Panc1 (cell line): ENCODE data around the gene CREB3. TPM values are rescaled to one million over a fixed set of nuclear protein-coding genes. Genes with fewer than 3 reads are reported as not detected.

ENCODE experiments used
- ATAC-seq: fragments of 200-7000 bp; cut with Tn5 transposase; 2 replicates; pipeline ENCODE4 v1.9.1; 2020; ENCODE audit warnings: mild to moderate bottlenecking, moderate library complexity
- BruUV-seq: library from RNA; stranded (reverse); fragments of 400-500 nt; replicated peaks from 2 replicates; lab custom pipeline; 2021; lab: Mats Ljungman, UMichigan
- CTCF ChIA-PET: fragments of 300-600 bp; sonication (Branson Sonifier 250); formaldehyde crosslinking; loops from one replicate; lab custom pipeline; 2022; ENCODE audit warnings: antibody characterized with exemption; lab: Charles Lee
- POLR2A ChIA-PET: fragments of 300-600 bp; sonication (Branson Sonifier 250); formaldehyde crosslinking; loops from one replicate; lab custom pipeline; 2022; ENCODE audit warnings: antibody characterized with exemption; lab: Charles Lee
- DNase-seq: peaks from one replicate; pipeline ENCODE4 v3.0.0-alpha.2; 2010; ENCODE audit warnings: low read depth, low spot score
- H3K27ac ChIP-seq: 2 replicates; pipeline ENCODE4 v1.5.1; 2011; ENCODE audit warnings: mild to moderate bottlenecking, low read length, inconsistent platforms
- H3K27me3 ChIP-seq: fragments of 200-500 bp; sonication (Bioruptor generic); 2 replicates; pipeline ENCODE4 v1.6.0; 2014; ENCODE audit warnings: low read length, inconsistent platforms; ENCODE audit not compliant: control insufficient read depth, insufficient read depth
- H3K36me3 ChIP-seq: fragments of 200-500 bp; sonication (Bioruptor generic); 2 replicates; pipeline ENCODE4 v1.5.1; 2014; ENCODE audit warnings: inconsistent platforms, mild to moderate bottlenecking, low read length, moderate library complexity; ENCODE audit not compliant: control insufficient read depth, insufficient read depth
- H3K4me1 ChIP-seq: 2 replicates; pipeline ENCODE4 v1.5.1; 2011; ENCODE audit warnings: inconsistent platforms, mild to moderate bottlenecking, low read length, moderate library complexity; ENCODE audit not compliant: control insufficient read depth, insufficient read depth
- H3K4me3 ChIP-seq, 2 experiments: 2 replicates each; pipeline ENCODE4 v1.5.1; 2011 to 2012; ENCODE audit warnings: low read depth in 2 of 2, low read length in 2 of 2, mild to moderate bottlenecking in 2 of 2, inconsistent platforms in 1 of 2, moderate library complexity in 1 of 2
- H3K9me3 ChIP-seq: fragments of 200-500 bp; sonication (Bioruptor generic); 2 replicates; pipeline ENCODE4 v1.5.1; 2014; ENCODE audit warnings: low read depth, mild to moderate bottlenecking, inconsistent platforms, low read length, moderate library complexity; ENCODE audit not compliant: control insufficient read depth, insufficient read depth
- POLR2AphosphoS5 ChIP-seq: IDR thresholded peaks from 2 replicates; pipeline ENCODE4 v1.6.1; 2012; ENCODE audit warnings: mild to moderate bottlenecking, low read depth, low read length, moderate library complexity
- SIN3A ChIP-seq: IDR thresholded peaks from 2 replicates; pipeline ENCODE4 v1.6.1; 2012; ENCODE audit warnings: low read depth, mild to moderate bottlenecking, low read length, moderate library complexity, borderline replicate concordance; ENCODE audit not compliant: insufficient read depth
- TCF7L2 ChIP-seq: IDR thresholded peaks from 2 replicates; pipeline ENCODE4 v1.6.1; 2011; ENCODE audit warnings: mild to moderate bottlenecking, low read depth, low read length, inconsistent platforms
- in situ Hi-C: cut with HindIII; loops from 2 replicates; pipeline ENCODE4 v1.10.0; 2016; ENCODE audit warnings: low sequenced_read_pairs, low pct_unique_long_range_greater_than_20kb
- intact Hi-C: fragments of 100-400 bp; cut with micrococcal nuclease; formaldehyde crosslinking; loops from one replicate; pipeline ENCODE4 v1.10.0; 2022; ENCODE audit not compliant: unreplicated experiment
- total RNA-seq: library from RNA; stranded (reverse); gene quantifications from one replicate; pipeline ENCODE4 v1.2.1, GENCODE V29; 2021; ENCODE audit not compliant: unreplicated experiment
- TF ChIP-seq, protein P1 (sequence below): fragments of 450-650 bp; IDR thresholded peaks from 2 replicates; pipeline ENCODE4 v1.5.1; 2017; ENCODE audit warnings: mild to moderate bottlenecking
- TF ChIP-seq, protein P2 (sequence below), 2 experiments: IDR thresholded peaks; 2 replicates each; pipeline ENCODE4 v1.6.1; 2011 to 2012; ENCODE audit warnings: low read depth in 2 of 2, control low read depth in 1 of 2, low read length in 1 of 2, mild to moderate bottlenecking in 1 of 2, moderate library complexity in 1 of 2; ENCODE audit not compliant: insufficient read depth in 1 of 2

The CREB3 gene
- total RNA-seq, 1 experiment from 2014 or later = 67.0 TPM

DNA sequence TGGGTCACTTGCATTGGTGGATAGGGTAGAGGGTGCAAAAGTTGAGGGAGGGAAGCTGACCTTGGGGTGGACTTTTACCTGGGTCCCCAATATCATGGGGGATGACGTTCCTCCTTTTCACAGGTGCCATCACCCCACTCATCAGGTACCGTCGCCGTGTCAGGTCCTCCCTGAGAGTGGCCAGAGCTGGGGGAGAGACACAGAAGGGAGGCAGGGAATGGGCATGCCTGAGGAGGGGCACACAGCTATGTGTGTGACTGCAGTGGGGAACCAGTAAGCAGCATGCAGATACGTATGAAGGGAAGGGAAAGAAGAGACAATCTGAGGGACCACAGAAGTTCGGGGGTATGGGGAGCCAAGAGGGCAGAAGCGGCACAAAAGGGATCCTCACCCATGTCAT lies 6.5 kb downstream of the CREB3 start:
- CTCF ChIA-PET = interaction anchor here (0.9 kb wide), 1 partner anchor 74 kb away, joined by 3 read pairs; the partner anchor contains the start of gene ARHGEF39
- in situ Hi-C loops (no loop called here), intact Hi-C loops (no loop called here)
- TF ChIP-seq, protein P1, sequence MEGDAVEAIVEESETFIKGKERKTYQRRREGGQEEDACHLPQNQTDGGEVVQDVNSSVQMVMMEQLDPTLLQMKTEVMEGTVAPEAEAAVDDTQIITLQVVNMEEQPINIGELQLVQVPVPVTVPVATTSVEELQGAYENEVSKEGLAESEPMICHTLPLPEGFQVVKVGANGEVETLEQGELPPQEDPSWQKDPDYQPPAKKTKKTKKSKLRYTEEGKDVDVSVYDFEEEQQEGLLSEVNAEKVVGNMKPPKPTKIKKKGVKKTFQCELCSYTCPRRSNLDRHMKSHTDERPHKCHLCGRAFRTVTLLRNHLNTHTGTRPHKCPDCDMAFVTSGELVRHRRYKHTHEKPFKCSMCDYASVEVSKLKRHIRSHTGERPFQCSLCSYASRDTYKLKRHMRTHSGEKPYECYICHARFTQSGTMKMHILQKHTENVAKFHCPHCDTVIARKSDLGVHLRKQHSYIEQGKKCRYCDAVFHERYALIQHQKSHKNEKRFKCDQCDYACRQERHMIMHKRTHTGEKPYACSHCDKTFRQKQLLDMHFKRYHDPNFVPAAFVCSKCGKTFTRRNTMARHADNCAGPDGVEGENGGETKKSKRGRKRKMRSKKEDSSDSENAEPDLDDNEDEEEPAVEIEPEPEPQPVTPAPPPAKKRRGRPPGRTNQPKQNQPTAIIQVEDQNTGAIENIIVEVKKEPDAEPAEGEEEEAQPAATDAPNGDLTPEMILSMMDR = no peak
- TF ChIP-seq TCF7L2 (no peak), SIN3A (no peak)
- H3K4me3 ChIP-seq = no peak overlapping the region
- no peaks in the 10 kb centered on the region for H3K27me3 ChIP-seq
- H3K36me3 ChIP-seq = peaks cover 35% of the 10 kb centered on the region
- no peaks in the 10 kb centered on the region for H3K9me3 ChIP-seq
- ATAC-seq (no peak), DNase-seq (no peak)
- H3K4me1 ChIP-seq = peaks cover 16% of the 10 kb centered on the region
- H3K27ac ChIP-seq = no peak overlapping the region
- POLR2A ChIA-PET = no interaction called here
- BruUV-seq = no TSS peak

DNA sequence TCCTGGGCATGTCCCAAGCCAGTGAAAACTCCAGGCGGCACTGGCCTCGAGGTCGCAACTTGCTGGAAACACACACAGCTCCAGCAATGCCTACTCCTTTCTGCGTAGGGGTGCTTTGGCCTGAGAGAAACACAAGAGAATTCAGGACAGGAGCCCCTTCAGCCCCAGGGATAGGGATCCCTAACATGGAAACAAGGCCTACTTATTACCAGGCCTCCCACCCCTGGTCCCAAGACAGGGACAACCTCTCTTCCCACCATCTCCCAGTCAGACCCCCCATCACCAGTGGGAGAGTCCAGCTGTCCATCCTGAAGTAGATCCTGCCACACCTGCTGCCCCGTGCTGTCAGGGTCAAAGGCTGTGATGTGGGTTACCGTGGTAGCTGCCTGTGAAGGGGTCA lies 7.8 kb downstream of the CREB3 start:
- Histone ChIP-seq H3K36me3 (peaks cover 34% of the 10 kb centered on the region), H3K9me3 (no peaks in the 10 kb centered on the region), H3K4me3 (no peak overlapping the region), H3K4me1 (peaks cover 14% of the 10 kb centered on the region), H3K27ac (no peak overlapping the region), H3K27me3 (no peaks in the 10 kb centered on the region)
- in situ Hi-C loops = no loop called here
- no peak for DNase-seq
- BruUV-seq = no TSS peak
- intact Hi-C loops = no loop called here
- no peak for TF ChIP-seq TCF7L2
- no peak for TF ChIP-seq POLR2AphosphoS5
- no peak for TF ChIP-seq SIN3A
- TF ChIP-seq, protein P1 = no peak
- TF ChIP-seq, protein P2, sequence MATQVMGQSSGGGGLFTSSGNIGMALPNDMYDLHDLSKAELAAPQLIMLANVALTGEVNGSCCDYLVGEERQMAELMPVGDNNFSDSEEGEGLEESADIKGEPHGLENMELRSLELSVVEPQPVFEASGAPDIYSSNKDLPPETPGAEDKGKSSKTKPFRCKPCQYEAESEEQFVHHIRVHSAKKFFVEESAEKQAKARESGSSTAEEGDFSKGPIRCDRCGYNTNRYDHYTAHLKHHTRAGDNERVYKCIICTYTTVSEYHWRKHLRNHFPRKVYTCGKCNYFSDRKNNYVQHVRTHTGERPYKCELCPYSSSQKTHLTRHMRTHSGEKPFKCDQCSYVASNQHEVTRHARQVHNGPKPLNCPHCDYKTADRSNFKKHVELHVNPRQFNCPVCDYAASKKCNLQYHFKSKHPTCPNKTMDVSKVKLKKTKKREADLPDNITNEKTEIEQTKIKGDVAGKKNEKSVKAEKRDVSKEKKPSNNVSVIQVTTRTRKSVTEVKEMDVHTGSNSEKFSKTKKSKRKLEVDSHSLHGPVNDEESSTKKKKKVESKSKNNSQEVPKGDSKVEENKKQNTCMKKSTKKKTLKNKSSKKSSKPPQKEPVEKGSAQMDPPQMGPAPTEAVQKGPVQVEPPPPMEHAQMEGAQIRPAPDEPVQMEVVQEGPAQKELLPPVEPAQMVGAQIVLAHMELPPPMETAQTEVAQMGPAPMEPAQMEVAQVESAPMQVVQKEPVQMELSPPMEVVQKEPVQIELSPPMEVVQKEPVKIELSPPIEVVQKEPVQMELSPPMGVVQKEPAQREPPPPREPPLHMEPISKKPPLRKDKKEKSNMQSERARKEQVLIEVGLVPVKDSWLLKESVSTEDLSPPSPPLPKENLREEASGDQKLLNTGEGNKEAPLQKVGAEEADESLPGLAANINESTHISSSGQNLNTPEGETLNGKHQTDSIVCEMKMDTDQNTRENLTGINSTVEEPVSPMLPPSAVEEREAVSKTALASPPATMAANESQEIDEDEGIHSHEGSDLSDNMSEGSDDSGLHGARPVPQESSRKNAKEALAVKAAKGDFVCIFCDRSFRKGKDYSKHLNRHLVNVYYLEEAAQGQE (IDR thresholded peaks at IDR 0.05; ENCODE audit: insufficient read depth in 1 of 2, low read depth in 2 of 2, low read length in 1 of 2) = no peak
- ChIA-PET POLR2A (no interaction called here), CTCF (no interaction called here)
- ATAC-seq = no peak
